ENCODE data around the gene KIF7.

- TF ChIP-seq CTCF (IDR thresholded peaks at IDR 0.05) (no peak), POLR2A (IDR thresholded peaks at IDR 0.05) (no peak), POLR2AphosphoS5 (IDR thresholded peaks at IDR 0.05) (peak; percentile 67 to 89 (median 81))
Measured at GRCh38 chr15:89680282-89680873, 25.1 kb upstream of the KIF7 start.

Data from breast epithelium (tissue), 3 donors.